IMR-90 (cell line): Measurements from ENCODE around the gene LDB2. TPM values are rescaled to one million over a fixed set of nuclear protein-coding genes. Genes with fewer than 3 reads are reported as not detected.
A peak's percentile ranks its signal among the peaks of the same experiment; 100 is the strongest.

Experiments
- ATAC-seq: fragments of 200-7000 bp; cut with Tn5 transposase; 2 replicates; pipeline ENCODE4 v1.9.1; 2020; ENCODE audit warnings: low read depth, mild to moderate bottlenecking, moderate library complexity
- BruUV-seq: library from RNA; stranded (reverse); fragments of 400-500 nt; replicated peaks from 2 replicates; lab custom pipeline; 2021; lab: Mats Ljungman, UMichigan
- CTCF ChIA-PET: fragments of 300-600 bp; formaldehyde crosslinking; extraction: SDS; loops from one replicate; lab custom pipeline; 2021; ENCODE audit warnings: antibody characterized with exemption; lab: Yijun Ruan, JAX
- POLR2A ChIA-PET: fragments of 300-600 bp; sonication (Branson Sonifier 250); formaldehyde crosslinking; loops from one replicate; lab custom pipeline; 2022; ENCODE audit warnings: antibody characterized with exemption; ENCODE audit not compliant: unreplicated experiment; lab: Charles Lee
- DNase-seq: peaks from one replicate; pipeline ENCODE4 v3.0.0; 2013
- H2AFZ ChIP-seq: replicated peaks from 2 replicates; pipeline ENCODE3; 2013; ENCODE audit warnings: low read length, mild to moderate bottlenecking; ENCODE audit not compliant: poor library complexity
- H2AK5ac ChIP-seq: 2 replicates; pipeline ENCODE4 v1.6.1; 2013; ENCODE audit warnings: low read depth, low read length, inconsistent platforms
- H2AK9ac ChIP-seq: replicated peaks from 2 replicates; pipeline ENCODE3; 2013; ENCODE audit warnings: mild to moderate bottlenecking, low read depth, low read length, moderate library complexity; ENCODE audit not compliant: poor library complexity
- H2BK120ac ChIP-seq: 2 replicates; pipeline ENCODE4 v1.6.1; 2013; ENCODE audit warnings: low read depth, low read length, inconsistent platforms
- H2BK15ac ChIP-seq: 3 replicates; pipeline ENCODE4 v1.6.1; 2013; ENCODE audit warnings: low read depth, low read length, inconsistent platforms
- H2BK20ac ChIP-seq: 2 replicates; pipeline ENCODE4 v1.6.1; 2013; ENCODE audit warnings: low read depth, mild to moderate bottlenecking, inconsistent platforms, low read length, moderate library complexity
- H2BK5ac ChIP-seq: 2 replicates; pipeline ENCODE4 v1.6.1; 2013; ENCODE audit warnings: mild to moderate bottlenecking, low read depth, low read length, inconsistent platforms; ENCODE audit not compliant: poor library complexity, severe bottlenecking
- H3K14ac ChIP-seq: replicated peaks from 2 replicates; pipeline ENCODE4 v1.6.1; 2013; ENCODE audit warnings: low read depth, low read length, inconsistent platforms
- H3K18ac ChIP-seq: 2 replicates; pipeline ENCODE4 v1.6.1; 2013; ENCODE audit warnings: low read depth, low read length, control low read depth
- H3K23ac ChIP-seq: 2 replicates; pipeline ENCODE4 v1.6.1; 2013; ENCODE audit warnings: low read depth, low read length, inconsistent platforms
- H3K27ac ChIP-seq: 2 replicates; pipeline ENCODE4 v1.5.1; 2013; ENCODE audit warnings: mild to moderate bottlenecking, control low read depth, low read length; ENCODE audit not compliant: insufficient read depth
- H3K27me3 ChIP-seq: 2 replicates; pipeline ENCODE4 v1.6.1; 2013; ENCODE audit warnings: low read length; ENCODE audit not compliant: control insufficient read depth, insufficient read depth
- H3K36me3 ChIP-seq: 2 replicates; pipeline ENCODE4 v1.6.1; 2013; ENCODE audit warnings: low read length, mixed read lengths; ENCODE audit not compliant: control insufficient read depth, insufficient read depth
- H3K4ac ChIP-seq: 2 replicates; pipeline ENCODE4 v1.6.1; 2013; ENCODE audit warnings: low read depth, low read length, inconsistent platforms
- H3K4me1 ChIP-seq: 2 replicates; pipeline ENCODE4 v1.6.1; 2013; ENCODE audit warnings: low read length, mixed read lengths; ENCODE audit not compliant: control insufficient read depth, insufficient read depth
- H3K4me2 ChIP-seq: 2 replicates; pipeline ENCODE4 v1.6.1; 2013; ENCODE audit warnings: low read depth, mild to moderate bottlenecking, control low read depth, low read length, moderate library complexity
- H3K4me3 ChIP-seq: 2 replicates; pipeline ENCODE4 v1.5.1; 2013; ENCODE audit warnings: low read depth, mild to moderate bottlenecking, control low read depth, low read length, moderate library complexity; ENCODE audit not compliant: insufficient read depth
- H3K56ac ChIP-seq: 2 replicates; pipeline ENCODE4 v1.6.1; 2013; ENCODE audit warnings: low read length, inconsistent platforms; ENCODE audit not compliant: insufficient read depth; ENCODE audit errors: extremely low read depth
- H3K79me1 ChIP-seq, 2 experiments: 2 replicates each; pipeline ENCODE4 v1.6.1; 2013; ENCODE audit warnings: low read length in 2 of 2, inconsistent platforms in 1 of 2, low read depth in 1 of 2
- H3K9ac ChIP-seq: 2 replicates; pipeline ENCODE4 v1.6.1; 2013; ENCODE audit warnings: low read depth, low read length, control low read depth
- H3K9me1 ChIP-seq: 2 replicates; pipeline ENCODE4 v1.6.1; 2013; ENCODE audit warnings: low read length, inconsistent platforms; ENCODE audit not compliant: insufficient read depth
- H3K9me3 ChIP-seq: 2 replicates; pipeline ENCODE4 v1.6.1; 2013; ENCODE audit warnings: low read length; ENCODE audit not compliant: control insufficient read depth, insufficient read depth
- H4K20me1 ChIP-seq: 2 replicates; pipeline ENCODE4 v1.6.1; 2013; ENCODE audit warnings: low read length, inconsistent platforms; ENCODE audit not compliant: insufficient read depth
- H4K5ac ChIP-seq: 2 replicates; pipeline ENCODE4 v1.6.1; 2013; ENCODE audit warnings: mild to moderate bottlenecking, low read depth, low read length, control low read depth
- H4K8ac ChIP-seq, 2 experiments: 2 replicates each; pipeline ENCODE4 v1.6.1; 2013; ENCODE audit warnings: low read depth in 2 of 2, low read length in 2 of 2, control low read depth in 1 of 2, inconsistent platforms in 1 of 2
- H4K91ac ChIP-seq: 2 replicates; pipeline ENCODE4 v1.6.1; 2013; ENCODE audit warnings: low read depth, low read length, inconsistent platforms; ENCODE audit not compliant: insufficient read depth
- MAFK ChIP-seq: IDR thresholded peaks from 2 replicates; pipeline ENCODE4 v1.6.1; 2012; ENCODE audit warnings: low read depth, low read length, improper control_type of control experiment
- NFE2L2 ChIP-seq: fragments of 150-350 bp; IDR thresholded peaks from 2 replicates; pipeline ENCODE4 v1.6.1; 2016; ENCODE audit warnings: low read depth, mild to moderate bottlenecking, low read length
- RFX5 ChIP-seq: IDR thresholded peaks from 2 replicates; pipeline ENCODE4 v1.8.0; 2012; ENCODE audit warnings: low read depth, mild to moderate bottlenecking, low read length, moderate library complexity
- WGBS, 2 experiments: methylation state at CpG; one replicate each; pipeline versions ENCODE4 v1.1.5 to v1.1.7; 2013; ENCODE audit warnings: missing lambda C conversion rate in 2 of 2; ENCODE audit not compliant: insufficient read length in 1 of 2; ENCODE audit errors: extremely low coverage in 2 of 2; 5-methylcytosine and 5-hydroxymethylcytosine counted together
- dilution Hi-C: fragments of 300-500 bp; cut with HindIII; formaldehyde crosslinking; loops from one replicate; pipeline ENCODE4 v1.14.3; 2018; ENCODE audit warnings: low sequenced_read_pairs; ENCODE audit not compliant: unreplicated experiment
- in situ Hi-C: fragments of 300-500 bp; cut with MboI; formaldehyde crosslinking; loops from 3 replicates; pipeline ENCODE4 v1.14.3; 2019; ENCODE audit warnings: low sequenced_read_pairs, inconsistent platforms, mixed read lengths
- intact Hi-C: fragments of 100-400 bp; cut with micrococcal nuclease; formaldehyde crosslinking; loops from 2 replicates; pipeline ENCODE4 v1.10.0; 2022
- polyA plus RNA-seq, 3 experiments: library from polyadenylated mRNA; depleted of rRNA; stranded (reverse); fragments of >200 nt; gene quantifications; 2 replicates each; pipeline ENCODE4 v1.2.3, GENCODE V29; 2012; ENCODE audit warnings: low replicate concordance in 1 of 3
- total RNA-seq: library from RNA; depleted of rRNA; stranded (reverse); fragments of >200 nt; gene quantifications from 2 replicates; pipeline ENCODE4 v1.2.3, GENCODE V29; 2012

LDB2 gene
- total and polyA plus RNA-seq, 2 of the 4 experiments (the other 2 are of a cell fraction) = 67.9 to 116 TPM

DNA sequence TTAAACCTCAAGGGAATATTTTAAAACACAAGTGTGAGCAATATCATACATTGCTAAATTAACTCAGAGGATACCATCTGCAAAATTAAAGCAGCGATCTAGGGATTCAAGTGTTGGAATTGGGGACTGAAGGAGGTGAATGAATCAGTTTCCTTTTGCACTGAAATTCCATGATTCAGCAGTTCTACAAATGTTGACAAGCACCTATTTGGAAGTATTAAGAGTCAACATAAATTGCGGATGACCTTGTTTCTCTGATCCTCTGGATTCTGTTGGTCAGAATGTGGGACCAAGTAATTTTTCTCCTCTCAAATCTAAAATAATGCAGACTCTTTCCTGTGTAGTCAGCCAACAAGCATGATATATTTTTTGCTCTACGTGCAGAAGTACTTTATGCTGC is 78.8 kb downstream of the LDB2 start:
- dilution Hi-C loops = no loop called here
- Histone ChIP-seq H2BK15ac (no peak overlapping the region), H4K20me1 (no peaks in the 10 kb centered on the region), H3K9me1 (peaks cover 4% of the 10 kb centered on the region), H4K91ac (no peak overlapping the region), H2BK5ac (no peak overlapping the region), H2AK5ac (no peak overlapping the region), H3K56ac (no peak overlapping the region), H2AK9ac (no peak overlapping the region), H4K5ac (no peak overlapping the region), H2BK20ac (no peak overlapping the region), H3K4ac (no peak overlapping the region), H4K8ac (no peak overlapping the region), H3K27me3 (no peaks in the 10 kb centered on the region), H3K4me1 (no peaks in the 10 kb centered on the region), H3K36me3 (no peaks in the 10 kb centered on the region), H3K27ac (no peak overlapping the region), H3K18ac (no peak overlapping the region), H3K23ac (no peak overlapping the region), H3K79me1 (peaks cover 0 to 3% of the 10 kb centered on the region in 2 experiments; a peak in 2 of 4 replicates), H3K9ac (no peak overlapping the region), H2BK120ac (no peak overlapping the region), H3K14ac (no peak overlapping the region), H3K4me3 (no peak overlapping the region), H3K9me3 (no peaks in the 10 kb centered on the region), H2AFZ (no peak overlapping the region), H3K4me2 (no peak overlapping the region)
- CTCF ChIA-PET = no interaction called here
- in situ Hi-C loops = no loop called here
- peak; percentile 12; the same call in 1 of the 2 replicates for TF ChIP-seq NFE2L2
- TF ChIP-seq MAFK = peak; percentile 90
- no peak for TF ChIP-seq RFX5
- ATAC-seq (no peak), DNase-seq (no peak)
- BruUV-seq = no TSS peak
- POLR2A ChIA-PET = no interaction called here
- no CpG with 5 or more reads among the region's 3 CpGs for WGBS, 2 experiments
- intact Hi-C loops = no loop called here
